Activated naive CD4-positive, alpha-beta T cell treated with anti-CD3 and anti-CD28 coated beads for 36 hours (primary cell): ENCODE measurements around the gene NDOR1. TPM values are rescaled to one million over a fixed set of nuclear protein-coding genes. Genes with fewer than 3 reads are reported as not detected.

Experiments
- CTCF ChIA-PET: fragments of 350-600 bp; sonication (Branson Sonifier 250); formaldehyde crosslinking; loops from one replicate; lab custom pipeline; 2021; ENCODE audit warnings: antibody characterized with exemption; lab: Charles Lee
- DNase-seq: peaks from one replicate; pipeline ENCODE4 v3.0.0-alpha.2; 2020
- H3K27ac Mint-ChIP-seq: one replicate; pipeline ENCODE4 v1.8.0; 2021; ENCODE audit warnings: mild to moderate bottlenecking, mixed read lengths
- H3K27me3 Mint-ChIP-seq: one replicate; pipeline ENCODE4 v1.8.0; 2021; ENCODE audit warnings: low read depth, mixed read lengths
- H3K36me3 Mint-ChIP-seq: one replicate; pipeline ENCODE4 v1.8.0; 2021; ENCODE audit warnings: low read depth, mixed read lengths
- H3K4me1 Mint-ChIP-seq: one replicate; pipeline ENCODE4 v1.8.0; 2021; ENCODE audit warnings: low read depth, mixed read lengths
- H3K4me3 Mint-ChIP-seq: one replicate; pipeline ENCODE4 v1.8.0; 2021; ENCODE audit warnings: mild to moderate bottlenecking, moderate library complexity, mixed read lengths
- H3K9me3 Mint-ChIP-seq: one replicate; pipeline ENCODE4 v1.8.0; 2021; ENCODE audit warnings: mixed read lengths
- intact Hi-C: fragments of 100-400 bp; cut with micrococcal nuclease; formaldehyde crosslinking; loops from one replicate; pipeline ENCODE4 v1.15.1; 2023
- microRNA-seq: library from miRNA; unstranded; fragments of <30 nt; microRNA quantifications from one replicate; pipeline ENCODE4 v1.2.0, GENCODE V29; 2022; ENCODE audit warnings: borderline microRNAs expressed, borderline replicate concordance
- total RNA-seq, 2 experiments: library from RNA; stranded (reverse); gene quantifications; one replicate each; pipeline ENCODE4 v1.2.3, GENCODE V29; 2021

NDOR1 gene
- total RNA-seq, 2 experiments from 2014 or later = 25.3 to 26.1 TPM

GRCh38 chr9:137263506-137263905 is 58.0 kb downstream of the NDOR1 start:
- Mint-ChIP-seq H3K9me3 (no peaks in the 10 kb centered on the region), H3K4me3 (no peak overlapping the region), H3K27me3 (no peaks in the 10 kb centered on the region), H3K27ac (no peak overlapping the region), H3K36me3 (peaks cover 24% of the 10 kb centered on the region), H3K4me1 (no peaks in the 10 kb centered on the region)
- intact Hi-C loops = no loop called here
- CTCF ChIA-PET = interaction anchor here (1.2 kb wide), 1 partner anchor 27 kb away, joined by 3 read pairs; no protein-coding TSS in a partner anchor
- DNase-seq = no peak

GRCh38 chr9:137264067-137264466 is 58.6 kb downstream of the NDOR1 start:
- H3K4me1 Mint-ChIP-seq = no peaks in the 10 kb centered on the region
- CTCF ChIA-PET = interaction anchor here (1.2 kb wide), 1 partner anchor 27 kb away, joined by 3 read pairs; no protein-coding TSS in a partner anchor
- peaks cover 25% of the 10 kb centered on the region for H3K36me3 Mint-ChIP-seq
- H3K27me3 Mint-ChIP-seq = no peaks in the 10 kb centered on the region
- intact Hi-C loops = no loop called here
- no peak overlapping the region for H3K27ac Mint-ChIP-seq
- no peaks in the 10 kb centered on the region for H3K9me3 Mint-ChIP-seq
- H3K4me3 Mint-ChIP-seq = no peak overlapping the region
- no peak for DNase-seq

- no peaks in the 10 kb centered on the region for H3K4me1 Mint-ChIP-seq
- H3K27me3 Mint-ChIP-seq = no peaks in the 10 kb centered on the region
- DNase-seq = no peak
- CTCF ChIA-PET = interaction anchor here (0.6 kb wide), 1 partner anchor 21 kb away, joined by 3 read pairs; no protein-coding TSS in a partner anchor
- no peaks in the 10 kb centered on the region for H3K9me3 Mint-ChIP-seq
- no peak overlapping the region for H3K4me3 Mint-ChIP-seq
- H3K36me3 Mint-ChIP-seq = peaks cover 31% of the 10 kb centered on the region
- no peak overlapping the region for H3K27ac Mint-ChIP-seq
- intact Hi-C loops = no loop called here
Observed at GRCh38 chr9:137265496-137266161, 60.1 kb downstream of the NDOR1 start.

GRCh38 chr9:137266162-137266527 is 60.6 kb downstream of the NDOR1 start:
- no peak overlapping the region for H3K27ac Mint-ChIP-seq
- DNase-seq = no peak
- peaks cover 3% of the 10 kb centered on the region for H3K4me1 Mint-ChIP-seq
- no peak overlapping the region for H3K4me3 Mint-ChIP-seq
- CTCF ChIA-PET = no interaction called here
- H3K36me3 Mint-ChIP-seq = peaks cover 33% of the 10 kb centered on the region
- no peaks in the 10 kb centered on the region for H3K9me3 Mint-ChIP-seq
- no peaks in the 10 kb centered on the region for H3K27me3 Mint-ChIP-seq
- intact Hi-C loops = no loop called here

Small RNAs within 50 kb of the gene (microRNA-seq; reads per million reads assigned to microRNA genes)
- not detected for gene MIR3621

Other genes starting within 250 kb of the NDOR1 start
- gene PTGDS, start 228.2 kb upstream of the NDOR1 start, total RNA-seq = not detected
- not detected for gene LCNL1, start 222.7 kb upstream of the NDOR1 start, total RNA-seq
- gene PAXX, start 213.3 kb upstream of the NDOR1 start, total RNA-seq = 10 to 100 TPM; 75.9 to 76.8 TPM
- gene CLIC3, start 209.1 kb upstream of the NDOR1 start, total RNA-seq = not detected
- gene ABCA2, start 177.5 kb upstream of the NDOR1 start, total RNA-seq = 1 to 10 TPM; 4.1 to 4.7 TPM
- not detected for gene FUT7, start 173.6 kb upstream of the NDOR1 start, total RNA-seq
- gene NPDC1, start 159.5 kb upstream of the NDOR1 start, total RNA-seq = 10 to 100 TPM; 14.2 to 15.9 TPM
- gene ENTPD2, start 151.6 kb upstream of the NDOR1 start, total RNA-seq = not detected
- gene SAPCD2, start 135.1 kb upstream of the NDOR1 start, total RNA-seq = 1 to 10 TPM; 3.8 to 3.9 TPM
- 1 to 10 TPM; 2.6 to 3.4 TPM for gene UAP1L1, start 128.2 kb upstream of the NDOR1 start, total RNA-seq
- gene MAN1B1, start 118.7 kb upstream of the NDOR1 start, total RNA-seq = 10 to 100 TPM; 18.7 to 18.9 TPM
- gene DPP7, start 91.0 kb upstream of the NDOR1 start, total RNA-seq = 100 to 1,000 TPM; 162 to 167 TPM
- gene GRIN1, start 66.5 kb upstream of the NDOR1 start, total RNA-seq = under 1 TPM in 1 of 2 experiments, not detected in 1; 0.35 TPM
- not detected for gene LRRC26, start 35.6 kb upstream of the NDOR1 start, total RNA-seq
- gene TMEM210, start 33.6 kb upstream of the NDOR1 start, total RNA-seq = not detected
- gene ANAPC2, start 17.1 kb upstream of the NDOR1 start, total RNA-seq = 10 to 100 TPM; 34.8 to 36.6 TPM
- gene SSNA1, start 17.0 kb upstream of the NDOR1 start, total RNA-seq = 10 to 100 TPM; 48.2 to 49.9 TPM
- 1 to 10 TPM; 2.1 to 2.6 TPM for gene TPRN, start 5.0 kb upstream of the NDOR1 start, total RNA-seq
- gene TMEM203, start 52 bp upstream of the NDOR1 start, total RNA-seq = 10 to 100 TPM; 21.8 to 23.2 TPM
- 1 to 10 TPM; 4.9 to 5.0 TPM for gene RNF208, start 16.5 kb downstream of the NDOR1 start, total RNA-seq
- gene CYSRT1, start 19.5 kb downstream of the NDOR1 start, total RNA-seq = under 1 TPM; 0.17 to 0.26 TPM
- not detected for gene RNF224, start 21.8 kb downstream of the NDOR1 start, total RNA-seq
- gene SLC34A3, start 25.2 kb downstream of the NDOR1 start, total RNA-seq = not detected
- gene TUBB4B, start 35.6 kb downstream of the NDOR1 start, total RNA-seq = 100 to 1,000 TPM; 193 to 196 TPM
- gene STPG3, start 45.6 kb downstream of the NDOR1 start, total RNA-seq = not detected
- gene NELFB, start 49.6 kb downstream of the NDOR1 start, total RNA-seq = 10 to 100 TPM; 47.0 to 47.1 TPM
- gene TOR4A, start 72.0 kb downstream of the NDOR1 start, total RNA-seq = 1 to 10 TPM in 1 of 2 experiments, under 1 TPM in 1; 0.93 to 1.1 TPM
- gene NRARP, start 96.6 kb downstream of the NDOR1 start, total RNA-seq = 1 to 10 TPM; 1.8 to 2.2 TPM
- 10 to 100 TPM; 11.2 to 12.7 TPM for gene EXD3, start 217.5 kb downstream of the NDOR1 start, total RNA-seq
- 1 to 10 TPM; 1.0 to 1.2 TPM for gene NOXA1, start 217.7 kb downstream of the NDOR1 start, total RNA-seq
- not detected for gene ENTPD8, start 235.7 kb downstream of the NDOR1 start, total RNA-seq